Pulmonary artery endothelial cell (primary cell): ENCODE results near the gene NUP210. TPM values are rescaled to one million over a fixed set of nuclear protein-coding genes. Genes with fewer than 3 reads are reported as not detected.

Experiments
- DNase-seq: peaks from one replicate; pipeline ENCODE4 v3.0.0-alpha.2; 2011; ENCODE audit warnings: low read depth, low spot score
- total RNA-seq: library from RNA; depleted of rRNA; stranded (reverse); fragments of >200 nt; gene quantifications from 2 replicates; pipeline ENCODE4 v1.2.3, GENCODE V29; 2014

Gene NUP210
- total RNA-seq, 1 donor from 2014 or later = 1.1 TPM

GRCh38 chr3:13376091-13376490 is 44.0 kb downstream of the NUP210 start:
- no peak for DNase-seq

GRCh38 chr3:13375464-13375863 is 44.7 kb downstream of the NUP210 start:
- no peak for DNase-seq

- DNase-seq = no peak
Observed at GRCh38 chr3:13373975-13374586, 46.0 kb downstream of the NUP210 start.

- no peak for DNase-seq
Observed at GRCh38 chr3:13372656-13373055, 47.5 kb downstream of the NUP210 start.

- DNase-seq = no peak
Observed at GRCh38 chr3:13372126-13372525, 48.0 kb downstream of the NUP210 start.

- DNase-seq = no peak
Observed at GRCh38 chr3:13371100-13372075, 48.7 kb downstream of the NUP210 start.

- DNase-seq = no peak
Observed at GRCh38 chr3:13370609-13371008, 49.5 kb downstream of the NUP210 start.

GRCh38 chr3:13370055-13370454 is 50.1 kb downstream of the NUP210 start:
- DNase-seq = no peak

GRCh38 chr3:13368834-13369233 is 51.3 kb downstream of the NUP210 start:
- DNase-seq = no peak

GRCh38 chr3:13367728-13368127 is 52.4 kb downstream of the NUP210 start:
- DNase-seq = no peak

- no peak for DNase-seq
Observed at GRCh38 chr3:13365390-13366379, 54.4 kb downstream of the NUP210 start.

- DNase-seq = no peak
Observed at GRCh38 chr3:13364602-13365271, 55.4 kb downstream of the NUP210 start.

- no peak for DNase-seq
Observed at GRCh38 chr3:13362551-13362950, 57.6 kb downstream of the NUP210 start.

GRCh38 chr3:13359916-13360315 is 60.2 kb downstream of the NUP210 start:
- no peak for DNase-seq

- DNase-seq = no peak
Observed at GRCh38 chr3:13358643-13359042, 61.5 kb downstream of the NUP210 start.

GRCh38 chr3:13358051-13358450 is 62.1 kb downstream of the NUP210 start:
- DNase-seq = no peak

GRCh38 chr3:13357074-13357473 is 63.0 kb downstream of the NUP210 start:
- no peak for DNase-seq

GRCh38 chr3:13353936-13354542 is 66.1 kb downstream of the NUP210 start:
- no peak for DNase-seq

GRCh38 chr3:13353506-13353905 is 66.6 kb downstream of the NUP210 start:
- no peak for DNase-seq

GRCh38 chr3:13352621-13353131 is 67.4 kb downstream of the NUP210 start:
- DNase-seq = no peak
